ES-I3 (cell line): ENCODE measurements around the gene BCL2L12.

Source experiments
- H3K36me3 ChIP-seq: 2 replicates; pipeline ENCODE4 v1.6.1; 2013; ENCODE audit warnings: mild to moderate bottlenecking, low read length, control low read depth, moderate library complexity; ENCODE audit not compliant: insufficient read depth
- H3K4me1 ChIP-seq: 2 replicates; pipeline ENCODE4 v1.6.1; 2013; ENCODE audit warnings: mild to moderate bottlenecking, control low read depth, low read length; ENCODE audit not compliant: insufficient read depth
- H3K9ac ChIP-seq: 2 replicates; pipeline ENCODE4 v1.6.1; 2013; ENCODE audit warnings: low read depth, mild to moderate bottlenecking, low read length, moderate library complexity
- H3K9me3 ChIP-seq: 2 replicates; pipeline ENCODE4 v1.6.1; 2013; ENCODE audit warnings: mild to moderate bottlenecking, low read length, moderate library complexity; ENCODE audit not compliant: control insufficient read depth, insufficient read depth

Gene BCL2L12

DNA sequence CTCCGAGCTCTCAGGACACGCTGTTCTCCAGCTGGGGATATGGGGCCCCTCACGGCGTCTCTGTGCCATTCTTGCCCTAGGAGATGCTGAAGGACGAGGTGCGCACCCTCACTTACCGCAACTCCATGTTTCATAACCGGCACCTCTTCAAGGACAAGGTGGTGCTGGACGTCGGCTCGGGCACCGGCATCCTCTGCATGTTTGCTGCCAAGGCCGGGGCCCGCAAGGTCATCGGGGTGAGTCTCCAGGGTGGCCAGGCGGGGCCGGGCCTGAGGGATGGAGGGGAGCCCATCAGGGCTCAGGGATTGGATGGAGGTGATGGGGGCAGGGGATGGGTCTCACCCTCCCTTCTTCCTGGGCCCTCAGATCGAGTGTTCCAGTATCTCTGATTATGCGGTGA lies 16.1 kb downstream of the BCL2L12 start:
- Histone ChIP-seq H3K36me3 (peaks cover 16% of the 10 kb centered on the region), H3K4me1 (peaks cover 14% of the 10 kb centered on the region), H3K9me3 (no peaks in the 10 kb centered on the region), H3K9ac (no peak overlapping the region)

GRCh38 chr19:49682274-49682673 lies 16.5 kb downstream of the BCL2L12 start:
- H3K9me3 ChIP-seq, result no peaks in the 10 kb centered on the region
- no peak overlapping the region for H3K9ac ChIP-seq
- H3K36me3 ChIP-seq, result peaks cover 16% of the 10 kb centered on the region

GRCh38 chr19:49683814-49684250 lies 18.1 kb downstream of the BCL2L12 start:
- Histone ChIP-seq H3K36me3 (peaks cover 16% of the 10 kb centered on the region), H3K9me3 (no peaks in the 10 kb centered on the region), H3K4me1 (peaks cover 25% of the 10 kb centered on the region), H3K9ac (no peak overlapping the region)

More at GRCh38 chr19:49682274-49682673, 16.5 kb downstream of the BCL2L12 start:
- H3K4me1 ChIP-seq, result peaks cover 17% of the 10 kb centered on the region

- Histone ChIP-seq H3K9me3 (no peaks in the 10 kb centered on the region), H3K9ac (no peak overlapping the region), H3K36me3 (peaks cover 16% of the 10 kb centered on the region), H3K4me1 (peaks cover 25% of the 10 kb centered on the region)
These were observed 18.7 kb downstream of the BCL2L12 start for GRCh38 chr19:49684251-49684982.

- no peak overlapping the region for H3K9ac ChIP-seq
- H3K9me3 ChIP-seq, result no peaks in the 10 kb centered on the region
- H3K4me1 ChIP-seq, result peaks cover 23% of the 10 kb centered on the region
- peaks cover 16% of the 10 kb centered on the region for H3K36me3 ChIP-seq
These were observed 19.3 kb downstream of the BCL2L12 start for GRCh38 chr19:49684983-49685553.

- Histone ChIP-seq H3K9me3 (no peaks in the 10 kb centered on the region), H3K36me3 (peaks cover 16% of the 10 kb centered on the region), H3K9ac (no peak overlapping the region), H3K4me1 (peaks cover 18% of the 10 kb centered on the region)
These were observed 20.2 kb downstream of the BCL2L12 start for GRCh38 chr19:49685845-49686332.

DNA sequence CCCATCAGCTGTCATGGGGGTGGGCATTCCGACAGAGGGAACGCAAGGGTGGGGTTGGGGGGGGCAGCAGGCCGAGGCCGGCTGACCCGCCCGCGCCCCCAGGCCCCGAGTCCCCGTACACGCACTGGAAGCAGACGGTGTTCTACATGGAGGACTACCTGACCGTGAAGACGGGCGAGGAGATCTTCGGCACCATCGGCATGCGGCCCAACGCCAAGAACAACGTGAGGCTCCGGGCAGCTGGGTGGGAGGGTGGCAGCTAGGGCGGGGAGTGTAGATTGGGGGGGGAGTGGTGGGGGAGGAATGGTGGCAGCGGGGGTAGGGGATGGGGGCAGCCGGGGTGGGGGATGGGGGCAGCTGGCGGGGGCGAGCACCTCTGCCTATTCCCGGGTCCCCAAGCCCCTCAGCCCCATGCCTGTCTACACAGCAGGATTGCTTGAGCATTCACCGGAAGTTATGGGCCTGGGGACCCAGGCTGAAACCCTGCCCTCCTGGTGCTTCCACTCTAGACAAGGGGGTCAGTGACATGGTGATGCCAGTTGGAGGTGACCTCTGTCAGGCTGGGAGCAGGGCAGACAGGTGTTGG lies 20.9 kb downstream of the BCL2L12 start:
- no peak overlapping the region for H3K9ac ChIP-seq
- H3K9me3 ChIP-seq, result no peaks in the 10 kb centered on the region
- peaks cover 16% of the 10 kb centered on the region for H3K36me3 ChIP-seq
- H3K4me1 ChIP-seq, result peaks cover 15% of the 10 kb centered on the region; the same call in 1 of the 2 replicates

DNA sequence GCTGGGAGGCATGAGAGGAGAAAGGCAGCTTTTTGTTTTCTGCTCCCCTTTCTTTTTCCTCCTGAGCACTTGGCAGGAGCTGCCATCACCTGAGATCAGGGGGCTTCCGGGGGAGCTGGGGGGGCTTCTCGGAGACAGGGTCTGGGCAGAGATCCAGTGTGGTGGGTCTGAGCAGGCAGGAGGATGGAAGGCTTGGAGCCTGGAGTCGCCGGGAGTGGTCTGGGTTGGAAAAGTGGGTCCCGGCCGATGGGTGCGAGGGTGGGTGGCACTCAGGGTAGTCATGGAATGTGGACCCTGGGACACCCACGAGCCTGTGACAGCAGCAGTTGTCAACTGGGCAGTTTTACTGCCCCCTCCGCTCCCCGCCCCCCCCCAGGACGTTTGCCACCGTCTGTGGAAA lies 21.4 kb downstream of the BCL2L12 start:
- no peak overlapping the region for H3K9ac ChIP-seq
- H3K4me1 ChIP-seq, result peaks cover 15% of the 10 kb centered on the region; the same call in 1 of the 2 replicates
- H3K36me3 ChIP-seq, result peaks cover 16% of the 10 kb centered on the region; the same call in 1 of the 2 replicates
- no peaks in the 10 kb centered on the region for H3K9me3 ChIP-seq

DNA sequence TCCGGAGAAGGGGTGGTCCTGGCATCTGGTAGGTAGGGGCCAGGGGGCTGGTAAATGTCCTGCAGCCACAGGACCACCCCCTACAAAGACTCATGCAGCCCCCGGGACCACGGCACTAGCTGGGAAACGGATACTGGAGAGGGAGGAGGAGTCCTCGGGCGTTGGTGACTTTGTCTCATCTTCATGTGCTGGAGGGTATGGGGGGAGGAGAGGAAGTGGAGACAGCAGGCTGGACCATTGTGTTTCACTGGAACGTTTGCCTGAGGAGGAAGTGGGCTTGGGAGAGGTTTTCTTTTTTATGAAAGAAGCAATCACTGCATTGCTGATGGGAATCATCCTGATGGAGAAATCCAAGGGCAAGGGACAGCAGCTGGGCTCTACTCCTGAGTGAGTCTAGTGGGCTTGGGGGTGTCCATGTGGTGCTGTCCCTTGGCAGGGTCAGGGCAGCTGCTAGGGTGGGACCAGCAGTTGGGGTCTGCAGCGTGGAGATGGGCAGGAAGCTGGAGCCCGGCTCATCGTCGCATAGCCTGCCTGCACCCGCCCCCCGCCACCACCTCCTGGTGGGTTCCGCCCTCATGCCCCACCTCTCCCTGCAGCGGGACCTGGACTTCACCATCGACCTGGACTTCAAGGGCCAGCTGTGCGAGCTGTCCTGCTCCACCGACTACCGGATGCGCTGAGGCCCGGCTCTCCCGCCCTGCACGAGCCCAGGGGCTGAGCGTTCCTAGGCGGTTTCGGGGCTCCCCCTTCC lies 22.0 kb downstream of the BCL2L12 start:
- Histone ChIP-seq H3K36me3 (peaks cover 11% of the 10 kb centered on the region; the same call in 1 of the 2 replicates), H3K9me3 (no peaks in the 10 kb centered on the region), H3K4me1 (peaks cover 15% of the 10 kb centered on the region; the same call in 1 of the 2 replicates), H3K9ac (no peak overlapping the region)

DNA sequence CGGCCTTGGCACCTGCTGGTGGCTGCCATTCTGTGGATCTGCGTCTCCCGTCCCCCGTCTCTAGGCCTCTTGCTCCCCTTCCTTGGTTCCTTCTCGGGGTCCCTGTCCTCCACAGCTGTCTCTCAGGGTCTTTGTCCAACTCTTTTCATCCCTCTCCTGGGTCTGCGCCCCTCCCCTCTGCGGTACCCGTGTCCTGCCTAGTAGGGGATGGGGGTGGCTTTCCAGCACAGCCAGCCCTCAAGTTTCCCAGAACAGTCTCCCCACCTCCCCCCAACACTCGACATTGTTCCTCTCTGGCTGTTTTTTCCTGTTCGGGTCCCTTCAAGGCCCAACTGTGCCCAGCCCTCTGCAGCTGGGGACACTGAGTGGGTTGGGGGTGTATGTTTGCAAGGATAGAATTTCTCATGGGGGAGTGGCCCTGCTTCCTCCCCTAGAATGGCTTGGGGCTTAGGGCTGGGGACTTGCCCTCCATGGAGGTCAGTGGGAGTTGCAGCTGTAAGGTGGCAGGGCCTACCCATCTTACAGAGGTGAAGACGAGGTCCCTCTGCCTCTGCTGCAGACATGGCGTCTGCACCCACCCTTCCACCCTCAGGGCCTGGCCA lies 22.9 kb downstream of the BCL2L12 start:
- Histone ChIP-seq H3K9ac (peak overlapping the region; percentile 75; the same call in 1 of the 2 replicates), H3K9me3 (no peaks in the 10 kb centered on the region), H3K4me1 (peaks cover 15% of the 10 kb centered on the region; the same call in 1 of the 2 replicates), H3K36me3 (peaks cover 8% of the 10 kb centered on the region; the same call in 1 of the 2 replicates)

DNA sequence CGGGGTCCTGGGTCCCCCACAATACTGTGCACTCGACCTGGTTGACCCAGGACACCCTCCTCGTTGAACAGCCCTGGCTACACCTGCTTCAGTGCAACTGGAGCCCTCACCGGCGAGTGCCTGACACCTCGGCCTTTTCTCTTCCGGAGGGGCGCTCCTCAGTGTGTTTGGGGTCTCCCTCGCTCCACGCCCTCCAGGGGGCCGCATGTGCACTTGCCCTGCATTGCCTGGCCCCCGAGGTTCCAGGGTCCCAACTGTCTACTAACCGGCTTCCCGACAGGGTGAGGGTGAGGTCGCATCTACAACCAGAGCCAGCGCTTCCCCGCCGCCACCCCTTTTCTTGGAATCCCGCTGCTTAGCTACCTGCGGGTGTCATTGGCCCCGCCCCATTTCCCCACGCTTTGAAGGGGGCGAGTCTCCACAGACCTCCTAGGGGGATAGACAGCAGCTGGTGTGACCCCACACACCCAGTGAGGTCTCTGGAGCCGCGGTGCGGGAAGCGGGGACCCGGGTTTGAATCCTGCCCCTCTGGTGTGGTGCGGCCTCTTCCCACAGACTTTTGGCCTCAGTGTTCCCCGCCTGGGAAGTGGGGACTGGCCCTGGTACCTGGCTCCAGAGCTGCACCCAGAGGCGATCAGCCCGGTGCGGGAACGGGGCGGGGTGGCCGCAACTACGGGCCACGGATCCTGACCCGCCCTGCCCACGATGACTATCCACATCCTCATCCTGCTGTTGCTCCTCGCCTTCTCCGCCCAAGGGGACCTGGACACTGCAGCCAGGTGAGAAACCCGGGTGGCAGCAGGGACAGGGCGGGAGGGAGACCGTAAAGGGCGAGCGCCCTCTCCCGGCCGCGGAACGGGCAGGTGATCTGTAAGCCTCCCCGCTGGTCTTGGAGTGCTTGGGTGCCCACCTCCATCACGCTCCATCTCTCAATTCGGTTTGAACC lies 23.7 kb downstream of the BCL2L12 start, which contains the start of gene ADM5:
ADM5 (plus strand) TSS at position 462 of the 946 bp plus-strand sequence; CDS start at position 706, 244 bp downstream.
- peaks cover 8% of the 10 kb centered on the region; the same call in 1 of the 2 replicates for H3K36me3 ChIP-seq
- H3K9ac ChIP-seq, result peak within 1 kb of the TSS; percentile 75
- H3K4me1 ChIP-seq, result peaks cover 15% of the 10 kb centered on the region; the same call in 1 of the 2 replicates
- H3K9me3 ChIP-seq, result no peaks in the 10 kb centered on the region

- H3K36me3 ChIP-seq, result peaks cover 8% of the 10 kb centered on the region; the same call in 1 of the 2 replicates
- no peaks in the 10 kb centered on the region for H3K9me3 ChIP-seq
- peak overlapping the region; percentile 75 for H3K9ac ChIP-seq
- peaks cover 15% of the 10 kb centered on the region; the same call in 1 of the 2 replicates for H3K4me1 ChIP-seq
These were observed 24.4 kb downstream of the BCL2L12 start for GRCh38 chr19:49690079-49690655.
